Fibroblast of pulmonary artery (primary cell): ENCODE results near the gene SLC7A9.

Experiments used
- DNase-seq: peaks from one replicate; pipeline ENCODE4 v3.0.0-alpha.2; 2010; ENCODE audit warnings: low read depth
- H3K4me3 ChIP-seq: replicated peaks from 2 replicates; pipeline ENCODE4 v1.5.1; 2011; ENCODE audit warnings: low read depth, mild to moderate bottlenecking, control low read depth, low read length, moderate library complexity
- TF ChIP-seq, protein P1 (sequence below): IDR thresholded peaks from 2 replicates; pipeline ENCODE4 v1.5.1; 2011; ENCODE audit warnings: mild to moderate bottlenecking, control low read depth, low read length, inconsistent platforms; ENCODE audit errors: missing control alignments

Gene SLC7A9

DNA sequence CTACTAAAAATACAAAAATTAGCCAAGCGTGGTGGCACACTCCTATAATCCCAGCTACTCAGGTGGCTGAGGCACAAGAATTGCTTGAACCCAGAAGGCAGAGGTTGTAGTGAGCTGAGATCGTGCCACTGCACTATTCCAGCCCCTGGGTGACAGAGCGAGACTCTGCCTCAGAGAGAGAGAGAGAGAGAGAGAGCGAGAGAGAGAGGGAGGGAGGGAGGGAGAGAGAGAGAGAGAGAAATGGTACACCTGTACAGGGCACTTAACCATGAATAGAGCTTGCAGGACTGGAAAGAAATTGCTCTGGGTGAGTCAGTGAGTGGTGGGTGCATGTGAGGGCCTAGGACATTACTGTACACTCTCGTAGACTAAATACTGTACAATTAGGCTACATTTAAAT, 40.5 kb upstream of the SLC7A9 start:
- no peak for DNase-seq
- no peak overlapping the region for H3K4me3 ChIP-seq
- TF ChIP-seq, protein P1, sequence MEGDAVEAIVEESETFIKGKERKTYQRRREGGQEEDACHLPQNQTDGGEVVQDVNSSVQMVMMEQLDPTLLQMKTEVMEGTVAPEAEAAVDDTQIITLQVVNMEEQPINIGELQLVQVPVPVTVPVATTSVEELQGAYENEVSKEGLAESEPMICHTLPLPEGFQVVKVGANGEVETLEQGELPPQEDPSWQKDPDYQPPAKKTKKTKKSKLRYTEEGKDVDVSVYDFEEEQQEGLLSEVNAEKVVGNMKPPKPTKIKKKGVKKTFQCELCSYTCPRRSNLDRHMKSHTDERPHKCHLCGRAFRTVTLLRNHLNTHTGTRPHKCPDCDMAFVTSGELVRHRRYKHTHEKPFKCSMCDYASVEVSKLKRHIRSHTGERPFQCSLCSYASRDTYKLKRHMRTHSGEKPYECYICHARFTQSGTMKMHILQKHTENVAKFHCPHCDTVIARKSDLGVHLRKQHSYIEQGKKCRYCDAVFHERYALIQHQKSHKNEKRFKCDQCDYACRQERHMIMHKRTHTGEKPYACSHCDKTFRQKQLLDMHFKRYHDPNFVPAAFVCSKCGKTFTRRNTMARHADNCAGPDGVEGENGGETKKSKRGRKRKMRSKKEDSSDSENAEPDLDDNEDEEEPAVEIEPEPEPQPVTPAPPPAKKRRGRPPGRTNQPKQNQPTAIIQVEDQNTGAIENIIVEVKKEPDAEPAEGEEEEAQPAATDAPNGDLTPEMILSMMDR = no peak

- TF ChIP-seq, protein P1 = no peak
- no peak for DNase-seq
- no peak overlapping the region for H3K4me3 ChIP-seq
Measured at GRCh38 chr19:32909257-32909656, 39.7 kb upstream of the SLC7A9 start.

- H3K4me3 ChIP-seq = no peak overlapping the region
- no peak for DNase-seq
- TF ChIP-seq, protein P1 = no peak
Measured at GRCh38 chr19:32908641-32909190, 39.1 kb upstream of the SLC7A9 start.

DNA sequence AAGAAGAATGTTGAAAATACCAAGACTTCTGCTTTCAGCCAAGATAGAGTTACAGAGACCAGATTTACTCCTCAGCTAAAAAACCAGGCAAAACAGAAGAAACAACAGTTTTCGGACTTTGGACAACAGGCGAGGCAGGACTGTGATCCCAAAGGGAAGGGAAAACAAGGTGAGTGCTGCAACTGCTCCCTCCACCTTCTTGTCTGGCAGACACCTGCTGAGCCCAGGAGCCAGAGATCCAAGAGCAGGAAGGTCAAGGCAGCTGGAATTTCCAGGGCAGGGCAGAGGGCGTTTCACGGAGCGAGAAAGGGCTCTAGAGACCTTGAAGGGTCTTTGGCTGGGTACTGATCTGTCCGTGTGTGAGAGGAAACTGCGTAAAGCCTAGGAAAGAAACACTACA, 32.9 kb upstream of the SLC7A9 start:
- DNase-seq = no peak
- TF ChIP-seq, protein P1 = no peak
- no peak overlapping the region for H3K4me3 ChIP-seq

DNA sequence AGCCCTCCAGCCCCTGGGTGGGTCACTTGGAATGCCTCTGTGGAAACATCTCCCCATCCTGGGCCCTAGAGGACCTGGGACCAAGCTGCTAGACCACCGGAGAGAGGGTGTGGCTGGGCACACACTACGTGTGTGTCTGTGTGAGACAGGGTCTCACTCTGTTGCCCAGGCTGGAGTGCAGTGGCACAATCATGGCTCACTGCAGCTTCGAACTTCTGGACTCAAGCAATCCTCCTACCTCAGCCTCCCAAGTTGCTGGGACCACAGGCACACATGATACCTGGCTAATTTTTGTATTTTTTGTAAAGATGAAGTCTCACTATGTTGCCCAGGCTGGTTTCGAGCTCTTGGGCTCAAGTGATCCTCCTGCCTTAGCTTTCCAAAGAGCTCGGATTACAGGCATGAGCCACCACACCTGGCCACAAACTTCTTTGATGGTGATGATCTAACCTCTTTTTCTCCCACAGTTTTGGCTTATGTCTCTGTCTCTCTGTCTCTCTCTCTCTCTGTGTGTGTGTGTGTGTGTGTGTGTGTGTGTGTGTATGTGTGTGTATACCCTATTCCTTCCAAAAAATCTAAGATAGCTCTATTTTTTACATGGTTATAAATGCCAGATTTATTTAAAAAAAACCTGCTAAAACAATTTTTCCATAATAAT, 32.1 kb upstream of the SLC7A9 start:
- TF ChIP-seq, protein P1 = no peak

GRCh38 chr19:32896516-32897214, 27.1 kb upstream of the SLC7A9 start:
- DNase-seq = peak; percentile 3
- TF ChIP-seq, protein P1 = no peak
- no peak overlapping the region for H3K4me3 ChIP-seq

More for the DNA sequence above, 32.1 kb upstream of the SLC7A9 start:
- no peak overlapping the region for H3K4me3 ChIP-seq
- DNase-seq = no peak
